Prostate gland (tissue), 2 donors: ENCODE results near the gene ZNF83.

ENCODE experiments used
- POLR2A ChIP-seq: fragments of 450-650 bp; IDR thresholded peaks from one replicate; pipeline ENCODE4 v1.6.1; 2016; ENCODE audit warnings: antibody characterized with exemption, mild to moderate bottlenecking
- POLR2AphosphoS5 ChIP-seq: sonication (generic); formaldehyde crosslinking; IDR thresholded peaks from one replicate; pipeline ENCODE4 v1.6.1; 2017; ENCODE audit warnings: antibody characterized with exemption
- TF ChIP-seq, protein P1 (sequence below), 4 experiments: fragments of 200-600 bp in 2 of 4; fragments of 450-650 bp in 2 of 4; sonication (generic) in 2 of 4; IDR thresholded peaks; 1 replicate in 3 of 4; 2 replicates in 1 of 4; pipeline ENCODE4 v1.5.1; 2016 to 2019; ENCODE audit warnings: antibody characterized with exemption in 4 of 4, mild to moderate bottlenecking in 2 of 4, moderate library complexity in 2 of 4

GRCh38 chr19:52585604-52586003, 52.6 kb downstream of the ZNF83 start:
- TF ChIP-seq POLR2A (no peak), POLR2AphosphoS5 (no peak)
- TF ChIP-seq, protein P1, sequence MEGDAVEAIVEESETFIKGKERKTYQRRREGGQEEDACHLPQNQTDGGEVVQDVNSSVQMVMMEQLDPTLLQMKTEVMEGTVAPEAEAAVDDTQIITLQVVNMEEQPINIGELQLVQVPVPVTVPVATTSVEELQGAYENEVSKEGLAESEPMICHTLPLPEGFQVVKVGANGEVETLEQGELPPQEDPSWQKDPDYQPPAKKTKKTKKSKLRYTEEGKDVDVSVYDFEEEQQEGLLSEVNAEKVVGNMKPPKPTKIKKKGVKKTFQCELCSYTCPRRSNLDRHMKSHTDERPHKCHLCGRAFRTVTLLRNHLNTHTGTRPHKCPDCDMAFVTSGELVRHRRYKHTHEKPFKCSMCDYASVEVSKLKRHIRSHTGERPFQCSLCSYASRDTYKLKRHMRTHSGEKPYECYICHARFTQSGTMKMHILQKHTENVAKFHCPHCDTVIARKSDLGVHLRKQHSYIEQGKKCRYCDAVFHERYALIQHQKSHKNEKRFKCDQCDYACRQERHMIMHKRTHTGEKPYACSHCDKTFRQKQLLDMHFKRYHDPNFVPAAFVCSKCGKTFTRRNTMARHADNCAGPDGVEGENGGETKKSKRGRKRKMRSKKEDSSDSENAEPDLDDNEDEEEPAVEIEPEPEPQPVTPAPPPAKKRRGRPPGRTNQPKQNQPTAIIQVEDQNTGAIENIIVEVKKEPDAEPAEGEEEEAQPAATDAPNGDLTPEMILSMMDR (IDR thresholded peaks at IDR 0.05) = no peak
